ENCODE data around the gene SLC66A1.

The SLC66A1 gene

DNA sequence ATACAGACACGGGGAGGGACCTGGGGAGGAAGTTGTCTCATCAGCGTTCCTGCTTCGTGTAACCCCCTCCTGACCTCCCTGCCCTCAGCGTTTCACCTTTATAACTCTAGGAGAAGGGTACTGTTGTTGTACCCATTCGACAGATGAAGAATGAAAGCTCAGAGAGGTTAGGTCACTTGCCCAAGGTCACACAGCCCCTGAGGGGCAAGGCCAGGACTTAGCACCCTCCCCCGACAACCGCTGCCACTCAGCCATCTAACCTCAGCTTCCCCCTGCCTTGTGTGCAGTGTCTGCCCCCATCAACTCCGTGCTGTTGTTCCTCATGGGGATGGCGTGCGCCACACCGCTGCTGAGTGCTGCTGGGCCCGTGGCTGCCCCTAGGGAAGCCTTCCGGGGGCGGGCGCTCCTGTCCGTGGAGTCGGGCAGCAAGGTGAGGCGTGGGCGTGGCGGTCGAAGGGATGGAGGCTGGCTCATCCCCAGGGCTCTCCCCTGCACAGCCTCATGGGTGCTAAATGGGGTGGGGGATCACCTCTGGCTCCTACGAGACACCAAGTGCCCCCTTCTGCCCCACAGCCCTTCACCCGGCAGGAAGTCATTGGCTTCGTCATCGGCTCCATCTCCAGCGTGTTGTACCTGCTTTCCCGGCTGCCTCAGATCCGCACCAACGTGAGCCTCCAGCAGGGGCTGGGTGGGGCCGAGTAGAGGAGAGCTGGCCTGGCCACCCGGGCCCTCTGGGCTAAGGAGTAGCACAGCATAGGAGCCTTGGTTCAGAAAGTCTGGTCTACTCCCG is 14.0 kb downstream of the SLC66A1 start:
- no peak for DNase-seq

DNA sequence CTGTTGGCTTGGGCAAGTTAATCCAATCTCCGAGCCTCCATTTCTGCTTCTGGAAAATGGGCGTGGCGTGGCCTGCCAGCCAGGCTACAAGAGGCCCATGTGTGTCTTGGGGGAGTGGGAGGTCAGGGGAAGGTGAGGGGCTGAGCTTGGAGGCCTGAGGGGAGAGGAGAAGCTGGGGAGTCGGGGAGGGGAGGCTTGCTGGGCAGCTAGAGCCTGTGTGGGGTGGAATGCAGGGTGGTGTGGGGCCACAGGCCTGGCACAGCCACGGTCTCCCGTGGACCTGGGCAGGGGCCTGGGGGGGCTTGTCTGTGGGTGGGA is 14.6 kb downstream of the SLC66A1 start:
- DNase-seq: no peak

DNA sequence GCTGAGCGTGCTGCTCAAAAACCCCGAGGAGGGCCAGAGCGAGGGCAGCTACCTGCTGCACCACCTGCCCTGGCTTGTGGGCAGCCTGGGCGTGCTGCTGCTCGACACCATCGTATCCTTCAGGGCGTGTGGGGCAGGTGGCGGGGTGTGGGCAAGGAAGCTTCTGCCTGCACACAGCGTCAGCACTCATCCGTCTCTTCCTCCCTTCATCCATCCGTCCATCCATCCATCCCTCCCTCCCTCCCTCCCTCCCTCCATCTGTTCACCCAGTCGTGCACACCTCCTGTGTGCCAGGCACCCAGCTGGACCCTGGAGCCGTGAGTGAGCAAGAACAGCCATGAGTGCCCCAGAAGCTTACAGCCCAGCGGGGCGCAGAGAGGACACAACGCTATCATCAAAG is 15.2 kb downstream of the SLC66A1 start:
- DNase-seq: no peak

DNA sequence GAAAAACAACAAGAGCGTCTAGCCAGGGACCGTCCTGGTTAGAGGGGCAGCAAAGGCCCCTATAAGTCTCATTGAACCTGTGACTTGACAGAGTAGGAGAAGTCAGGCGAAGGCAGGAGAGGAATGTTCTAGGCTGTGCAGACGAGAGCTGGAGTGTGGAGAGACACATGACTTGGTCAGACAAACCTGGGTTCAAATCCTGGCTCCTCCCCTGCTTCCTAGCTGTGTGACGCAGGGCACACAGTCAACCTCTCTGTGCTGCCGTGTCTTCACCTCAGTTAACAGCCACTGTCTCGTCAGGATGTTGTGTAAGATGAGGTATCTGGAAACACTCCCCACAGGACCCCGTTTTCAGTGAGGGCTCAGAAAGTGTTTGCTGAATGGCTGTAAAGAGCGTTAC is 15.6 kb downstream of the SLC66A1 start:
- DNase-seq: no peak

DNA sequence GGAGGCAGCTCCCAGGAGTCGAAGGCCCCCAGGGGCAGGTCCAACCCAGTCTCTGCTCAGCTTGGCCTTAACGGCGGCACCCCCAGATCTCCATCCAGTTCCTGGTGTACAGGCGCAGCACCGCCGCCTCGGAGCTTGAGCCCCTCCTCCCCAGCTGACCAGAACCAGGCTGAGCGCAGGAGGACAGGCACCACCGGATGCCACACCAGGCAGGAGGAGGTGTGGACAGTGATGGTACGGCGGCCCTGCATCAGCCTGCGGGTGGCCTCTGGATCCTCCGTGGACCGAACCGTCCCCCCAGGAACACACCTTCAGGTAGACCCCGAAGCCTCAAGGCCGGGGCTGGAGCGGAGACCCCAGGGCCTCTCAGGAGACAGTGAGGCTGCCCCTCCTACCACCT is 16.4 kb downstream of the SLC66A1 start:
- no peak for DNase-seq

DNA sequence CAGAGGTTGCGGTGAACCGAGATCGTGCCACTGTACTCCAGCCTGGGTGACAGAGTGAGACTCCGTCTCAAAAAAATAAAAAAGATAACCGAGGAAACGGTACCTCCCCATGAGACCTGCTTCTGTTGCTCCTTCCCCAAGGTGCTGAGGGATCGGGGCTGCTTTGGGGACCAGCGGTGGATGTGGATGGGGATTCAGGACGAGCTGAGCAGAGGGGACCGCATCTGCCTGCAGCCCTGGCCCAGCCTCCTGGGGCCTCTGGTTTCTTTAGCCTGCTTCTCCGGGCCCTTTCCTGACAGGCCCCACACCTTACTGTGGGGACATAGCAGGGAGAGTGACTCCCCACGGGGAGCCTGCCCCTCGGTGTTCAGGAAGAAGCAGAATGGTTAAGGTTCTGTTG is 17.1 kb downstream of the SLC66A1 start:
- no peak for DNase-seq

DNA sequence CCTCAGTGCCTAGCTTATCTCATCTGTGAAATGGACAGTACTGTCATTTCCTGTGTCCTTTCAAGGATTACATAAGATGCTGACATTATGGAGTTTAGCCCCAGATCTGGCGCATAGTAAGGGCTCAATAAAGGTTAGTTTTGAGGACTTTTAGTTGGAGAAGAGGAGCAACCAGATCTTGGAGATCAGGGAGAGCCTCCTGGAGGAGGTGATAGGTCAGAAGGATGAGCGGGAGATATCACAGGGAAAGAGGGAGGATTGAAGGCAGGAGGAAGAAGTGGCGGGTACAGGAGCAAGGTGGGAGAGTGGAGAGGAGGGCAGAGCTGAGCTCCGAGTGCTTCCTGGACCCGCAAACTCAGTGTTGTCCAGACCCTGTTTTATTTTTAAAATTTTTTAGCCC is 17.5 kb downstream of the SLC66A1 start:
- DNase-seq: no peak

DNA sequence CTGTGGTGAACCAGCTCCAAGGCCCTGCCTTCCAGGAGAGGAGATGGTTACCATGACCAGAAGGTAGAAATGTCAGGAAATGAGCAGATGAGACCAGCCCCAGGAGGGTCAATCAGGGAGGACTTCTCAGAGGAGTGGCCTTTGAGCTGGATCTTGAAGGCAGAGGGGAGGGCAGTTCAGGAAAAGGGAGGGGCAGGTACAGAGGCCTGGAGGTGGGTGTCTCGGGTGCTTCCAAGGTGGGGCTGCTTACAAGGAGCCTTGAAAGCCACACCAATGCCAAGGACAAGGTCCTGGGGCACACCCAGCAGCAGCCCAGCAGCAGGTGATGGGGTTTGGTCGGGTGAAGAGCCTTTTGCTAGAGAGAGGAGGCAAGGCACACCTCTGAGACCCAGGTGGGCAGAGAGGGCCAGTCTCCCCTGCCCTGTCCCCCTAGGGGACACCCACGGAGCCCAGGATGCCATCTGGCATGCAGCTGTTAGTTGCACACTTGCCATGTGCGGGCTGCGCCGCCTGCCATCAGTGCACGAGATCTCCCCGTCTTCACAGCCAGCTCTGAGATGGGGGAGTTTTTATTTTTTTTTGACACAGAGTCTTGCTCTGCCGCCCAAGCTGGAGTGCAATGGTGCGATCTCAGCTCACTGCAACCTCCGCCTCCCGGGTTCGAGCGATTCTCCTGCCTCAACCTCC is 18.5 kb downstream of the SLC66A1 start:
- no peak for DNase-seq

DNA sequence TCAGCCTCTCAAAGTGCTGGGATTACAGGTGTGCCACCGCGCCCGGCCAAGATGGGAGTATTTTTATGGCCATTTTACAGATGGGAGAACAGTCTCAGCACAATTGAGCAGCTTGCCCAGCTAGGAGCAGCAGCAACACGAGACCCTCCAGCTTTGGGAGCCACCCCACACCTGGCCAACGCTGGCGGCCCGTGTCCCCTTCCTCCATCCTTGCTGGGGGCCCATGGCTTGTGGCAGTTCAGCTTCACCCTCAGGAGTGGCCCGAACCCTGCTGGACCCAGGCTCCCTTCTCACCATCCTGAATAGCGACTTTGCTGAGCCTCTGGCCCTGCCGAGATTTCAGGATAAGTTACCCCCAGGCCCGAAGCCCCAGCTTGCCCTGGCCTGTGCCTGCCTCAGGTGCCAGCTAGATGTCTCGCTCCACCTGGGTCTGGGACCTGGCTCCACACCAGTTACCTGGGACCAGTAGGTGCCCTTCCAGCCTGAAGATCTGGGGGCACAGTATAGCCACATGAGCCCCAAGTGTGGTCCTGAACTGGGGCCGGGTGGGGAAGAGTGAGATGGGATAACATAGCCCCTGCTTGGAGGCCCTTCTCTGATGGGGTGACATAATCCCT is 19.2 kb downstream of the SLC66A1 start:
- DNase-seq: no peak

DNA sequence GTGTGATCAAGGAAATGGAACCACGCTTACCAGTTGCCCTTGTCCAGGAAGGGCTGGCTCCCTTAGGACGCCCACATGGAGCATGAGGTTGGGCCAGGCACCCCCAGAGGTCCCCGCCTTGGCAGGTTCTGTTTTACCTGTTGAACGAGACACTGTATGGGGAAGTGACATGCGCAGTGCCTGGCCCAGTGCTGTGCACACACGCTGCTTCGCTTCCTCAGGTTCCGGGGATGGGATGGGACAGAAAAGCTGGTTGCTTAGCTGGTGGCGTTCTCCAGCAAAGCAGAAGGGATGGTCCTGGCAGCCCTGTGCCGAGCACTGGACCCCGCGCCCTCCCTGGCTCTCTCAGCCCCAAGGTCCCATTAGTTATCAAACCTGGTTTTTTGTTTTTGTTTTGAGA is 20.7 kb downstream of the SLC66A1 start:
- DNase-seq: no peak

DNA sequence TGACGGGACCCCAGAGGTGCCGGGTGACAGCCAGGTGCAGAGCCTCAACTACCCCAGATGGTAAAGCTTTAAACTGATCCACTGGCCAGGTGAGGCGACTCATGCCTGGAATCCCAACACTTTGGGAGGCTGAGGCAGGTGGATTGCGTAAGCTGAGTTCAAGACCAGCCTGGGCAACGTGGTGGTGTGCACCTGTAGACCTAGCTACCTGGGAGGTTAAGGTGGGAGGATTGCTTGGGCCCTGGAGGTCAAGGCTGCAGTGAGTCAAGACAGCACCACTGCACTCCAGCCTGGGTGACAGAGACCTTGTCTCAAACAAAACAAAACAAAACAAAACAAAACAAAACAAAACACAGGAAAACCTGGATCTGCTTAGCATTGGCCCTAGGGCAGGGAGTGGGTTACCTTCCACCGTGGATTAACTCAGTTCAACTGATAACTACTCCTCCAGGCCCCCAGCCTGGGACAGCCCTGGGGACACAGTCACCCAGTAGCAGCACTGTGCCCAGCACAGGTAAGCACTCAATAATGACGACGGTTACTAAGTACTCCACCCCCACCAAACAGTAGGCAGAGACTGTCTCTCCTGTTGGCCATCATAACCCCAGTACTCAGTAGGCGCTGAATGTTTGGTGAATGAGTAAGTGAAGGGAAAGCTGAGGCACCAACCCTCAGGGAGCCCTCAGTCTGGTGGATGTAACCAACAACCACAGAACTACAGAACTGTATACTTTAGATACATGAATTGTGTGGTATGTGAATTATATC is 21.6 kb downstream of the SLC66A1 start:
- no peak for DNase-seq

DNA sequence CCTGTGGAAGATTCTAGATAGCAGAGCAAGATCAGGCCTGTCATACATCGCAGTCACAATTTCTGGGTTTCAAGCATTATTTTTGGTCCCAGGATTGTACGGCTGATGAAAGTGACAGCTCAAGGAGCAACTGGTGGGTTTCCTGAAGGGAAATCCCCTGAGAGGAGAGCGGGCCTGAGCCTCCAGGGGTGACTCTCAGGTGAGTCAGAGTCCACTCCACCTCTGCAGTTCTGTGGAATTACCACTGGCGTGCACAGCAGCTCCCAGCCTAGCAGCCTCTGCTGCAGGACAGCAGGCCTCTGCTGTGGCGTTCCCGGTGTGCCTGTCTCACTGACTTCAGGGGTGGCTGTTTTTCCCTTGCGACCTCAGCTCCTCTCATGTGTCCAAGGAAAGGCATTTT is 24.4 kb downstream of the SLC66A1 start:
- no peak for DNase-seq

DNA sequence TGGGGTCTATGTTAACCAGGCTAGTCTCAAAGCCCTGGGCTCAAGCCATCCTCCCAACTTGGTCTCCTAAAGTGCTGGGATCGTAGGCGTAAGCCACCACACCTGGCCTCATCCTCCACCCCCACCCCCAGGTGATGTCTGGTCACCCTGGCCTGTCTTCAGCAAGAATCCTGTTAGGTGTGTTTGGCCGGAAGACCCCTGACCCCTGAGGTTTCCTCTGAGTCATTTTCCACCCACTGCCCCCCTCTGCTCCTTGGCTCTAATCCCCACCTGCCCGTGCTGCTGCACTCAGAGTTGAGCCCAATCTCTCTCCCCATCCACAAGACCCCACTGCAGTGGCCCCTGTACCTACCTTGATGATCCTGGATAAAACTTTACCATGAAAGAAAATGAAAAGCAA is 25.2 kb downstream of the SLC66A1 start:
- DNase-seq: no peak

DNA sequence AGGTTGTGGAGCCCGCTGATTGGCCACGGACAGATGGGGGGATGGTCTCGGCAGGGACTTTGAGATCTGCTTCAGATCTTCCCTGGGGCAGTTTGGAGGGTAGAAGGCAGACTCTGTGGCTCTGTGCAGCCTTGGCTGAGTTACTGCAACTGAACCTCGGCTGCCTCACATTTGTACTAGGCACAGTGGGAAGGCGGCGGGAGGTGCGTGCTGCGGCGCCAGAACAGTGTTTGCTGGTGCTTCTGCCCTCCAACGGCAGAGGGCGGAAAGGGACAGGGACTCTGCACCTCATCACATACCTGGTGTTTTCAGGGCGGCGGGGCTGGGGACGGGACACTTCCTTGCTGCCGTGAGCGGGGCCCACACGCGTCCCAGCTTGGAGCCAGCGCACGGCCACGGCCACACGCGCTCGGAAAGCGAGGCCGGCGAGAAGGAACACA is 26.2 kb downstream of the SLC66A1 start:
- DNase-seq: no peak

DNA sequence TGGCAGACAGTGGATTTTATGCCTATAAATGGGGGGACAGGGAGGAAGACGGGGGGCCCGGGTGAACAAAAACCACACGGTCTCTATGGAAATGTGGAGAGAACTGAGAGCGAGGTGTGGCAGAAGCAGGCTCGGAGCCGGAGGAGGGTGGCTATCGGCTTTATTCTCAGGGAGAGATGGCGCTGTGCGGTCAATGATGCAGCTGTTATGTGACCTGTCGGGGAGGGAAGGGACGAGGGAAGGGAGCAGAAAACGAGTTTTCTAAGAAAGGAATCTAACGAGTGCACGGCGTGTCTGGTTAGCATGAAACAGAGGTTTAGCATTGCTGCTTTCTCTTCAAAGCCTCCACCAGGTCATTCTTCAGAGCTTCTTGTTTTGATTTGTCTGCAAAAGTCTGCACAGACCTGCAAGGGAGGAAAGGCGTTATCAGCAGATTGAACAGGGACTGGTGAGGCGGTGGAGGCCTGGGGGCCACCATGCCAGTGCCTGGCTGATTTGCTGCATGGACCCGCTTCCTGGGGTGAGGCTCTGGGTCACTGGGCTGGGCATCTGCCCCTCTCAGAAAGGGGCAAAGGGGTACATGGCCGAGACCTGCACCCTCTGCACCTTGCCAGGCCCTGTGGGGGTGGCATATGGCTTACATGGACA is 27.2 kb downstream of the SLC66A1 start:
- DNase-seq: no peak

DNA sequence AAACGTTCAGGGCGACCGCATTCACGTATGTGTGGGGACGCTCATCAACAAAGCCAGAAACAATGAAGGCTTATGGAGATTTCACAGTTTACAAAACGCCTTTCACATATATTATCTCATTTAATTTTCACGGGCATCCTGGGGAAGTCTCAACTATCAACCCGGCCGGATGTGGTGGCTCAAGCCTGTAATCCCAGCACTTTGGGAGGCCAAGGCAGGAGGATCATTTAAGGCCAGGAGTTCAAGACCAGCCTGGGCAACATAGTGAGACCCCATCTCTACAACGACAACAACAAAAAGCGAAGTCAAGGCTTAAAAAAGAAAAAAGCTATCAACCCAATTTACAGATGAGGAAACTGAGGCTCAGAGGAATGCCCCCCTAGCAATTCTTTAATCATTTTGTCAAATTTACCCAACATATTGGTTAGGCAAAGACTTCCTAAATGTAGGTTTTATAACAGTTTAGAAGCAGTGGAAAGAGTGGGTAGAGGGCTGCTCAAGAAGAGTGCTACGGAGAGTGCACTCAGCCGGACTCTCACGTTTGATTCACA is 28.3 kb downstream of the SLC66A1 start:
- DNase-seq: no peak

DNA sequence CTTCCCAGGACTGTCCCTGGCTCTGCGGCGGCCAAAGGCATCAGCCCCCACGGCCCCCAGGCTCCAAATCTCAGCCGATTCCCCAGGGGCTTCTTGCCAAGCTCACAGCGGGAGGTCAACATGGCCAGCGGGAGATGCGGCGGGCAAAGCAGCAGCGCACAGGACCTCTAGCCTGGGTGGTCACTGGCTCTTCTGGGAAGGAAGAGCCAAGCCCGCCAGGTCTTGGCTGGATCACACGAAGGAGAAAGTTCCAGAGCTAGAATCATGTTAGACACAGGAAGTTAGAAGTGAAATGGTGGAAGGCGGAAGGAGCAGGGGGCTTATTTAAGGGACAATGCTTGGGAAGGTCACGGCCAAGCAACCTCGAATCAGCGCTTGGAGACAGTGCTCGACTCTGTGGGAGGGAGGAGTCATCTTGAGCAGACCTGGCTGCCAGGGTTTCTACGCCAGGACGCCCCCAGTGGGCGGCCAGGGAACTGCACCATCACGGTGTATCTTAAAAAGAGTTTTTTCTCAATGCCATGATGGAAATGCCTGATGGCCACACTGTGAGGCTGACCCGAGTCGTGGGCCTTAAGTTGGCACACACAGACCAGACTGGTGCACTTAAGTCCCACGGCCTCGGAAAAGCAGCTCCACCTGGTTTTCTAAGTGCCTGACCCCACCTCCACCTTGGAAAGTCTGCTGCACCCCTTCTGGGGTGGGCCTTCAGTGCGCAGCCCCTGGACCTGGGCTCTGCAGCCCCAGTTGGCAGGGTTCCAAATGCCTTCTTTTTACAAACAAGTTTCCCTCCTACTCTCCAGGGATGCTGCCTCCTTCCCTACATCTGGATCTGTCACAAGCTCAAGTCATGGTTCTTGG is 29.3 kb downstream of the SLC66A1 start:
- DNase-seq: peak; percentile 41

DNA sequence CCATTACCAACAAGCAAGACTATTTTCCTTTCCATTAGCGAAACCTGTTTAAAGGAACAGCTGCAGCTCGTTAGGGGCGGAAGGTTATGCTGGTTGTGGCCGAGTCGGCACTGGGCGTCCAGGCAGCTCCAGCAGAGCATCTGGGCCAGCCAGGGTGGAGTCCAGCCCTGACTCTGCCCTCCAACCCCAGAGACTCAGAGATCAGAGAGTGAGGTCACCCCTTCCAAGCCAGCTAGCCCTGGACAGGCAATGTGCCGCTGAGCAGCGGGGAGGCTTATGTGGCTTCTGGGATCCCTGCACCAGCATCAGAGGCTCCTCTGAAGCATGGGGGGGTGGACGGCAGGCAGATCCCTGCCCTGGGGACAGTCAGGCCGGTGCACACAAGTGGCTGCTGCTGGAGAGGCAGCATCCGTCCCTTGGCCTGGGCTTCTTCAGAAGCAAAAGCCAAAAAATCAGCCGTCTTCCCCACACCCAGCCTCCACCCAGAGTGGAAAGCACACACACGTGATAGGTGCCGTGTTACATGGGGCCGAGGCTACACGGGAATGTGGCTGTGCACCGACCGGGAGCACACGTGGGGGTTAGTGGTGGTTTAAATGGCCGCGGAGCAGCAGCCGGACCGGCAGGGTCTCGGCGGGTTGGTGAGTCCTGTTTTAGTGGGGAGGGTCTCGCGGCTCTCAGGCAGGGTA is 30.1 kb downstream of the SLC66A1 start:
- no peak for DNase-seq

DNA sequence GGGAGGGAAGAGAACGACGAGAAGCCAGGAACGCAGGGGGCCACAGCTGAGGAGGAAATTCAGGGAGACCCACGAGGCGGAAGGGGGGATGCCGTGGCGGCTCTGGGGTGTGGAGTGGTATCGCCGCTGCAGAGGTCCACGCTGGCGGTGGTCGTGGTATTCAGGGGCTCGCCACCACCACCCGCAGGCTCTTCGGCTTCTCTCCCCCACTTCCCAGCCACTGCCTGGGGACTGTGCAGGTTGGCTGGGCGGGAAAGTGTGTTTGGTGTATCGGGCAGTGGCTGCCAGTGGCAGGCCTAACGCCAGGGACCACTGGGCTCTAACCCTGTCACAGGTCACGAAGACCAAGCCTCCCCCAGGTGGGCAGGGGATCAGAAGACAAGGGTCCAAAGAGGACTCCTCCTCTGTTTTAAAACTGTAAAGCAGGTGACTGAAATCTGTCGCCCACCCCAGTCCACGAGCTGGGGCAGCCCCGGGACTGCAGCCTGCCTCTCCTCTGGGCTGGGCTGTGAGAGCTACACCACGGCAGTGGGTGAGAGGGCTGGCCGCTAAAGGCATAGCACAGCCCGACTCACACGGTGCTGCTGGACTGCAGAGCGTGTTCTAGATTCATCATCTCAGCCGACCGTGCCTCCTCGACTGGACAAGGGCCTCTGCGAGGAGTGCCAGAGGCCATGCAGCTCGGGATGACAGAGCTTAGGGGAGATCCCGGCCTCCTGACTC is 30.9 kb downstream of the SLC66A1 start:
- DNase-seq: no peak

DNA sequence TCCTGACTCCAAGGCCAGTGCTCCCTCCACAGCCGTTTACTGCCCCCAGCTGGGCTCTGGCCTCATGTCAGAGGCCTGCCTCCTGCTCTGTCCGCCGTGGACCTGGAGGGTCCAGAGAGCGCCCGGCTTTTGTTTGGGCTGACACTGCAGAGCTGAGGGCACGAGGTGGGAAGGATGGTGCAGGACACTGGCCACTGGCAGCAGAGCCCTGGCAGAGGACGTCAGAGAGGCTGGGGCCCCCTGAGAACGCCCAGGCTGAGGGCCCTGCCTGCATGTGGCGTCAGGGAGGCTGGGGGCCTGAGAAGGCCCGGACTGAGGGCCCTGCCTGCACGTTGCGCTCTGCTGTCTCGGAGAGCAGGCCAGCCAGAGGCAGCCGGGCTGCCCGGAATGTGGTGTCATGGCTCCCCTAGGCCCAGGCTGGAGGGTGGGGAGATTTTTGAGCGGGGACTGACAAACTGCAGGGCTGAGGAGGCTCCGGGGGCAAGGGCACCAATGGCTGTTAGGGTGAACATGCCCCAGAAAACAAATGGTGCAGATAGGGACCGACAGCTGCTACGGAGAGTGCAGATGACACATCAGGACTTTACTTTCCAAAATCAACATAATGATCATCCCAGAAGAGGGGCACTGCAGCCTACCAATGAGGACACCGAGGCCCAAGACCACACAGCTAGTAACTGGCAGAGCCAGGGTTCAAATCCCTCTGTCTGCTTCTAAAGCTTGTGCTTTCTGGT is 31.7 kb downstream of the SLC66A1 start:
- DNase-seq: no peak
